HEK293T (cell line): ENCODE measurements around the gene DIO1.

Source experiments
- CTCF ChIA-PET: fragments of 350-600 bp; formaldehyde crosslinking; extraction: SDS; loops from one replicate; lab custom pipeline; 2021; ENCODE audit warnings: antibody characterized with exemption, inconsistent platforms; lab: Yijun Ruan, JAX
- POLR2A ChIA-PET: fragments of 350-600 bp; formaldehyde crosslinking; extraction: SDS; loops from one replicate; lab custom pipeline; 2020; ENCODE audit warnings: antibody characterized with exemption, inconsistent platforms; lab: Yijun Ruan, JAX
- DNase-seq: peaks from one replicate; pipeline ENCODE4 v3.0.0; 2012; ENCODE audit warnings: mixed read lengths; ENCODE audit errors: extremely low spot score
- ARNT ChIP-seq: fragments of 450-650 bp; IDR thresholded peaks from 2 replicates; pipeline ENCODE4 v1.6.1; 2017; ENCODE audit warnings: mild to moderate bottlenecking
- BHLHE40 ChIP-seq: fragments of 450-650 bp; IDR thresholded peaks from 2 replicates; pipeline ENCODE4 v1.6.1; 2016; ENCODE audit warnings: mild to moderate bottlenecking, moderate library complexity, borderline replicate concordance
- CTBP1 ChIP-seq: fragments of 450-650 bp; IDR thresholded peaks from 2 replicates; pipeline ENCODE4 v1.6.1; 2016; ENCODE audit warnings: borderline replicate concordance
- ELF4 ChIP-seq: fragments of 450-650 bp; IDR thresholded peaks from 2 replicates; pipeline ENCODE4 v1.6.1; 2017; ENCODE audit warnings: antibody characterized with exemption
- FOXA1 ChIP-seq: fragments of 450-650 bp; IDR thresholded peaks from 2 replicates; pipeline ENCODE4 v1.6.1; 2016; ENCODE audit warnings: mild to moderate bottlenecking
- FOXK2 ChIP-seq: fragments of 450-650 bp; IDR thresholded peaks from 2 replicates; pipeline ENCODE4 v1.6.1; 2016; ENCODE audit warnings: mild to moderate bottlenecking
- FOXM1 ChIP-seq: fragments of 450-650 bp; IDR thresholded peaks from 2 replicates; pipeline ENCODE4 v1.6.1; 2017; ENCODE audit warnings: mild to moderate bottlenecking, borderline replicate concordance
- HDGF ChIP-seq: fragments of 450-650 bp; IDR thresholded peaks from 2 replicates; pipeline ENCODE4 v1.6.1; 2017; ENCODE audit warnings: antibody characterized with exemption, borderline replicate concordance
- L3MBTL2 ChIP-seq: fragments of 450-650 bp; conservative IDR thresholded peaks from 2 replicates; pipeline ENCODE4 v1.6.1; 2016; ENCODE audit warnings: mild to moderate bottlenecking
- LEF1 ChIP-seq: fragments of 450-650 bp; IDR thresholded peaks from 2 replicates; pipeline ENCODE4 v1.6.1; 2017; ENCODE audit warnings: mild to moderate bottlenecking, borderline replicate concordance
- NFRKB ChIP-seq: fragments of 450-650 bp; IDR thresholded peaks from 2 replicates; pipeline ENCODE4 v1.6.1; 2016; ENCODE audit warnings: mild to moderate bottlenecking, moderate library complexity
- PKNOX1 ChIP-seq: fragments of 450-650 bp; IDR thresholded peaks from 2 replicates; pipeline ENCODE4 v1.6.1; 2016
- SP1 ChIP-seq: fragments of 450-650 bp; IDR thresholded peaks from 2 replicates; pipeline ENCODE4 v1.6.1; 2017
- SUZ12 ChIP-seq: fragments of 450-650 bp; IDR thresholded peaks from 2 replicates; pipeline ENCODE4 v1.6.1; 2016; ENCODE audit warnings: mild to moderate bottlenecking
- TARDBP ChIP-seq: fragments of 450-650 bp; IDR thresholded peaks from 2 replicates; pipeline ENCODE4 v1.6.1; 2016
- ZNF384 ChIP-seq: fragments of 450-650 bp; IDR thresholded peaks from 2 replicates; pipeline ENCODE4 v1.6.1; 2016

DIO1 gene

GRCh38 chr1:53945433-53946251, 51.7 kb downstream of the DIO1 start, which contains the start of gene IFT25:
IFT25 (minus strand) TSS chr1:53945699; CDS start chr1:53940082, 5,617 bp downstream.
- no peak for TF ChIP-seq ZNF384
- TF ChIP-seq FOXM1, result no peak
- no peak for TF ChIP-seq L3MBTL2
- no peak for TF ChIP-seq ELF4
- TF ChIP-seq TARDBP, result no peak
- TF ChIP-seq LEF1, result no peak
- no peak for TF ChIP-seq CTBP1
- TF ChIP-seq SUZ12, result no peak
- no peak for TF ChIP-seq FOXA1
- TF ChIP-seq NFRKB, result no peak
- TF ChIP-seq SP1, result no peak
- no peak for TF ChIP-seq HDGF
- no peak for TF ChIP-seq FOXK2
- no peak for TF ChIP-seq BHLHE40
- no peak for TF ChIP-seq ARNT
- no peak for TF ChIP-seq PKNOX1
- POLR2A ChIA-PET, result interaction anchor here (0.6 to 1.9 kb wide), 17 partner anchors 8 to 110 kb away, joined by 3 to 5 read pairs (median 4); partner anchors contain the start of genes TCEANC2 and TMEM59
- peak; percentile 95 for DNase-seq
- CTCF ChIA-PET, result interaction anchor here (0.8 to 1.5 kb wide), 3 partner anchors 14 to 85 kb away, joined by 4 to 14 read pairs (median 10); no protein-coding TSS in a partner anchor

- ChIA-PET CTCF (interaction anchor here (0.7 to 2.7 kb wide), 4 partner anchors 13 to 1359 kb away, joined by 4 to 20 read pairs (median 14); no protein-coding TSS in a partner anchor), POLR2A (interaction anchor here (0.8 to 1.9 kb wide), 11 partner anchors 13 to 111 kb away, joined by 3 to 5 read pairs (median 4); no protein-coding TSS in a partner anchor)
- no peak for TF ChIP-seq L3MBTL2
- TF ChIP-seq FOXA1, result no peak
- no peak for TF ChIP-seq BHLHE40
- TF ChIP-seq ELF4, result no peak
- no peak for TF ChIP-seq SP1
- no peak for TF ChIP-seq NFRKB
- no peak for TF ChIP-seq FOXK2
- TF ChIP-seq PKNOX1, result no peak
- no peak for TF ChIP-seq HDGF
- no peak for TF ChIP-seq ZNF384
- no peak for TF ChIP-seq TARDBP
- TF ChIP-seq SUZ12, result no peak
- TF ChIP-seq CTBP1, result no peak
- TF ChIP-seq ARNT, result no peak
- TF ChIP-seq LEF1, result no peak
- TF ChIP-seq FOXM1, result no peak
- DNase-seq, result peak; percentile 95
Observed at GRCh38 chr1:53946252-53947171, 52.5 kb downstream of the DIO1 start, which contains the start of gene LRRC42. LRRC42 (plus strand) TSS chr1:53946350; CDS start chr1:53952000, 5,650 bp downstream.

- DNase-seq, result no peak
- POLR2A ChIA-PET, result interaction anchor here (0.7 kb wide), 1 partner anchor 9 kb away, joined by 3 read pairs; no protein-coding TSS in a partner anchor
- CTCF ChIA-PET, result interaction anchor here (0.6 to 2.7 kb wide), 7 partner anchors 12 to 1358 kb away, joined by 3 to 20 read pairs (median 4); no protein-coding TSS in a partner anchor
- TF ChIP-seq FOXM1, result no peak
- TF ChIP-seq ARNT, result no peak
- TF ChIP-seq L3MBTL2, result no peak
- no peak for TF ChIP-seq ELF4
- TF ChIP-seq FOXK2, result no peak
- TF ChIP-seq NFRKB, result no peak
- no peak for TF ChIP-seq SP1
- TF ChIP-seq FOXA1, result no peak
- TF ChIP-seq HDGF, result no peak
- TF ChIP-seq BHLHE40, result no peak
- TF ChIP-seq LEF1, result no peak
- TF ChIP-seq PKNOX1, result no peak
- no peak for TF ChIP-seq ZNF384
- TF ChIP-seq TARDBP, result no peak
Observed at GRCh38 chr1:53947172-53947907, 53.4 kb downstream of the DIO1 start.

- POLR2A ChIA-PET, result interaction anchor here (0.7 to 1.4 kb wide), 2 partner anchors 8 to 69 kb away, joined by 3 read pairs; no protein-coding TSS in a partner anchor
- TF ChIP-seq ARNT (no peak), SUZ12 (no peak), FOXK2 (no peak), CTBP1 (no peak), SP1 (no peak), L3MBTL2 (no peak), ELF4 (no peak), NFRKB (no peak), HDGF (no peak), BHLHE40 (no peak), PKNOX1 (no peak), TARDBP (no peak), LEF1 (no peak)
Observed at GRCh38 chr1:53948291-53948690, 54.3 kb downstream of the DIO1 start.

More at GRCh38 chr1:53948291-53948690, 54.3 kb downstream of the DIO1 start:
- no peak for DNase-seq
- CTCF ChIA-PET, result interaction anchor here (1.1 to 2.7 kb wide), 5 partner anchors 11 to 88 kb away, joined by 3 to 20 read pairs (median 8); no protein-coding TSS in a partner anchor
